ENCODE results near the gene METTL25.

- no peak for TF ChIP-seq FOXK2 (IDR thresholded peaks at IDR 0.05)
- no peak for TF ChIP-seq BHLHE40 (IDR thresholded peaks at IDR 0.05; ENCODE audit: borderline replicate concordance)
Observed at GRCh38 chr12:82408844-82409243, 50.5 kb downstream of the METTL25 start.

All from HEK293T (cell line).